ENCODE data around the gene MALAT1. TPM values are rescaled to one million over a fixed set of nuclear protein-coding genes. Genes with fewer than 3 reads are reported as not detected.
"Not testable (repeated sequence)": the region's sequence is repeated elsewhere in the genome, so short reads cannot be mapped to it uniquely, and the experiment has no call there.

MALAT1 gene
- polyA plus RNA-seq, 1 donor: 1,140 TPM

- DNase-seq: not testable (repeated sequence)
Observed at GRCh38 chr11:65512311-65512710, 13.5 kb downstream of the MALAT1 start.

- no peak for DNase-seq
Observed at GRCh38 chr11:65516135-65516968, 17.5 kb downstream of the MALAT1 start.

GRCh38 chr11:65518941-65519549, 20.2 kb downstream of the MALAT1 start:
- not testable (repeated sequence) for DNase-seq

GRCh38 chr11:65521777-65522521, 23.1 kb downstream of the MALAT1 start:
- not testable (repeated sequence) for DNase-seq

- not testable (repeated sequence) for DNase-seq
Observed at GRCh38 chr11:65522718-65523630, 24.1 kb downstream of the MALAT1 start.

GRCh38 chr11:65523631-65523968, 24.8 kb downstream of the MALAT1 start:
- DNase-seq: not testable (repeated sequence)

- DNase-seq: no peak
Observed at GRCh38 chr11:65524014-65524740, 25.3 kb downstream of the MALAT1 start.

- DNase-seq: peak; percentile 71
Observed at GRCh38 chr11:65524741-65525545, 26.1 kb downstream of the MALAT1 start, which contains the start of gene SCYL1. Gene SCYL1, plus strand, starts transcription at chr11:65525083. Its CDS starts 71 bp downstream, at chr11:65525154.

GRCh38 chr11:65525546-65526480, 27.0 kb downstream of the MALAT1 start:
- DNase-seq: no peak

GRCh38 chr11:65526744-65527143, 27.9 kb downstream of the MALAT1 start:
- DNase-seq: no peak

- DNase-seq: no peak
Observed at GRCh38 chr11:65528819-65529350, 30.0 kb downstream of the MALAT1 start.

- no peak for DNase-seq
Observed at GRCh38 chr11:65529475-65530156, 30.8 kb downstream of the MALAT1 start.

GRCh38 chr11:65530157-65530496, 31.3 kb downstream of the MALAT1 start:
- no peak for DNase-seq

GRCh38 chr11:65532388-65533064, 33.7 kb downstream of the MALAT1 start:
- no peak for DNase-seq

- no peak for DNase-seq
Observed at GRCh38 chr11:65535102-65535501, 36.3 kb downstream of the MALAT1 start.

- DNase-seq: no peak
Observed at GRCh38 chr11:65536412-65537295, 37.8 kb downstream of the MALAT1 start.

GRCh38 chr11:65537296-65537597, 38.4 kb downstream of the MALAT1 start:
- no peak for DNase-seq
